ENCODE results near the gene SMIM27.
"Not testable (repeated sequence)": the region's sequence is repeated elsewhere in the genome, so short reads cannot be mapped to it uniquely, and the experiment has no call there.

Gene SMIM27

DNA sequence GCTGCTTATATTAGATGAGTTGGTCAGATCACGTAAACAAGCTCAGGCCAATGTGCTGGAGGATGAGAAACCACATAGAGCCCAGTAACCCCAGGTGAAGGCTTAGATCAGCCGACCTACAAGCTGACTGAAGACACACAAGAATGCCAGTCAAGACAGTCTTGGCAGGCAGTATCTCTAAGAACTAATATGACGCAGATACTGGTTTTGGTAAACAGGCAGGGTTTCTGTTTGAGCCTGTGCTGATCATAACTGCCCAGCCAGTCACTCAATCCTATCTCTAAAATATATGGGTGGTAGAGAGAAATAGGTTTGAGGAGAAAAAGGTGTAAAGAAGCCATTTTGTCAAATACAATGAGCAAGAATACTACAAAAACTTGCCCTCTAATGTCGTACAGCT lies 18.3 kb upstream of the SMIM27 start:
- no peak for DNase-seq (ENCODE audit: low read depth in 1 of 2, low spot score in 1 of 2)
- in situ Hi-C loops (cut with HindIII; ENCODE audit: low pct_unique_long_range_greater_than_20kb, low sequenced_read_pairs), result no loop called here
- TF ChIP-seq JUND (IDR thresholded peaks at IDR 0.05; ENCODE audit: low read depth), result no peak

DNA sequence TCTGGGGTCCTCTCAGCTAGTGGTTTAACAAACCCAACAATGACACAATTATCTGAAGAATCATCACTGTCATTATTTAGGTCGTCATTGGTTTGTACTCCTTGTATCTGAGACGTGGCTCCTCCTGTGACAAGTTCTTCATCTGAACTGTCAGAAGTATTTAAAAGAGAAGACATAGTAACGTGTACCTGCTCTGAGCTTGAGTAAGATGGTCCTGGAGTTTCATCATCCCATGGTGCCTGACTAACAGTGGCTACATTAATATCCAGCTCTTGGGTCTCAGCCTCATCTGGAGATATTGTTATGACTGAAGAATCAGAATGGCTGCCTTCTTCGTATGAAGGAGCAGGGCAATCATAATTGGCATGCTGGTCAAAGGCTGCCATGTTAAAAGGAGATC lies 9.1 kb upstream of the SMIM27 start:
- no peak for TF ChIP-seq JUND (IDR thresholded peaks at IDR 0.05; ENCODE audit: low read depth)
- DNase-seq (ENCODE audit: low read depth in 1 of 2, low spot score in 1 of 2), result no peak
- in situ Hi-C loops (cut with HindIII; ENCODE audit: low pct_unique_long_range_greater_than_20kb, low sequenced_read_pairs), result no loop called here

DNA sequence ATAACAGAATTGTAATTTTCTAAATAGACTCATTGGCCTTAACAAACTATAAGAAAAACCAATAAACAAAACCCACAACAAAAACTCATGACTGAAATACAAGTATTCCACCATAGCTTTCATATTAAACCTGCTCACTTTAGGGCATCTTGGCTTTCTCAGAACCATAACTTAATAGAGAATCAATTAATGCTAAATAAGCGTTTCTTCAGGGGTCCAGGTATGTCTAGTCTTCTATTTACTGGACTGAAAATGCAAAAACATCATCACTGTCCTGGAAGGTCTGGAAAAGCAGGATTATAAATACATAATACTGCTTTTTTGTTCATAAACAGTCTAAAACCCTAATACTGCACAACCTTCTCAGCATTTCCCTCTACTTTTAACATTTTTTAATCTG lies 6.2 kb upstream of the SMIM27 start:
- in situ Hi-C loops (cut with HindIII; ENCODE audit: low pct_unique_long_range_greater_than_20kb, low sequenced_read_pairs), result no loop called here
- no peak for TF ChIP-seq JUND (IDR thresholded peaks at IDR 0.05; ENCODE audit: low read depth)
- DNase-seq (ENCODE audit: low read depth in 1 of 2, low spot score in 1 of 2), result no peak

DNA sequence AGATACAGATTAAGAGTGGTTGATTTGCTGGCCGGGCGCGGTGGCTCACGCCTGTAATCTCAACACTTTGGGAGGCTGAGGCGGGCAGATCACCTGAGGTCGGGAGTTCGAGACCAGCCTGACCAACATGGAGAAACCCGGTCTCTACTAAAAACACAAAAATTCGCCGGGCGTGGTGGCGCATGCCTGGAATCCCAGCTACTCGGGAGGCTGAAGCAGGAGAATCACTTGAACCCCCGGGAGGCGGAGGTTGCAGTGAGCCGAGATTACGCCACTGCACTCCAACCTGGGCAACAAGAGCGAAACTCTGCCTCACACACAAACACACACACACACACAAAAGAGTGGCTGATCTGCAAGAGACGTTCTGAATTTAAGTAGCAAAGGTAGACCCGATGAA lies 3.9 kb upstream of the SMIM27 start:
- DNase-seq (ENCODE audit: low read depth in 1 of 2, low spot score in 1 of 2), result not testable (repeated sequence)

GRCh38 chr9:32550150-32550561 lies 2.0 kb upstream of the SMIM27 start:
- in situ Hi-C loops (cut with HindIII; ENCODE audit: low pct_unique_long_range_greater_than_20kb, low sequenced_read_pairs), result no loop called here
- peak in 1 of 2 experiments; percentile 1 for DNase-seq (ENCODE audit: low read depth in 1 of 2, low spot score in 1 of 2)
- TF ChIP-seq JUND (IDR thresholded peaks at IDR 0.05; ENCODE audit: low read depth), result no peak

More for the DNA sequence above, 3.9 kb upstream of the SMIM27 start:
- in situ Hi-C loops (cut with HindIII; ENCODE audit: low pct_unique_long_range_greater_than_20kb, low sequenced_read_pairs), result not testable (repeated sequence)

- TF ChIP-seq JUND (IDR thresholded peaks at IDR 0.05; ENCODE audit: low read depth), result no peak
- DNase-seq (ENCODE audit: low read depth in 1 of 2, low spot score in 1 of 2), result peak; percentile 87 to 90
- in situ Hi-C loops (cut with HindIII; ENCODE audit: low pct_unique_long_range_greater_than_20kb, low sequenced_read_pairs), result no loop called here
Observed at GRCh38 chr9:32550562-32551275, 1.4 kb upstream of the SMIM27 start.

- peak in 1 of 2 experiments; percentile 30 for DNase-seq (ENCODE audit: low read depth in 1 of 2, low spot score in 1 of 2)
- in situ Hi-C loops (cut with HindIII; ENCODE audit: low pct_unique_long_range_greater_than_20kb, low sequenced_read_pairs), result no loop called here
- TF ChIP-seq JUND (IDR thresholded peaks at IDR 0.05; ENCODE audit: low read depth), result no peak
Observed at GRCh38 chr9:32551276-32552051, 663 bp upstream of the SMIM27 start.

DNA sequence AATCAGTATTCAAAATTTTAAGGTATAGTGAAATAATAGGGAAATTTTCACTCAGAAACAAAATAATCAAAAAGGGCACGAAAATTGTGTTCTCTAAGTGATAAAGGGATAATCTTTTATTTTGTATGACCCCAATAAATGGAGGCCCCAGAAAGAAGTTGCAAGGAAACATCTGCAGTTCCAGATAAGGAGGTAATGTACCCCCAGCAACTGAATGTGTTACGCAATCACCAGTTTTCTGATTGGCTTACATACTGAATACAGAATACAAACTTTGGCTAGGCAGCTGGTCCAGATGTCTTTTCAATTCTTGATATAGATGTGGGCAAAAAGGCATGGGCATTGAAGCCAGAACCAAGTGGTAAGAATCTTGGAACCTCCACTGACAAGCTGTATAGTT lies 2.0 kb downstream of the SMIM27 start:
- no peak for TF ChIP-seq JUND (IDR thresholded peaks at IDR 0.05; ENCODE audit: low read depth)
- no peak for DNase-seq (ENCODE audit: low read depth in 1 of 2, low spot score in 1 of 2)
- in situ Hi-C loops (cut with HindIII; ENCODE audit: low pct_unique_long_range_greater_than_20kb, low sequenced_read_pairs), result no loop called here

DNA sequence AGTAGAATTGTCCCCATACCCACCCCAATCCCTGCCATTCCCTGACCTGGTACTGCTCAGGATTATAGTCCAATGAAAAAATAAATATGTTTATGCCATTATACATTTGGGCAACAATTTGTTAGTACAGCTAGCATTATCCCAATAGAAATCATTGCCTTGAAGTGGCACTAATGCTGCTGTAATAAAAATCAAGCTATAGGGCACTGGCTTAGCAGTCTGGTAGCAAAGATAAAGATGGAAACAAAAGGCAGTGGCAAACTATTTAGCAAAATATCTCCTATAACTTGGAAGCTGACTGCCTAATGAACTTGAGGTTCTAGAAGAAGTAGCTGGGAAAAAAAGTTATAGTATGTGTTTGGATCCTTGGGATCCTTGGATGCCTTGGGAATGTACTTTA lies 2.5 kb downstream of the SMIM27 start:
- in situ Hi-C loops (cut with HindIII; ENCODE audit: low pct_unique_long_range_greater_than_20kb, low sequenced_read_pairs), result no loop called here
- no peak for DNase-seq (ENCODE audit: low read depth in 1 of 2, low spot score in 1 of 2)
- TF ChIP-seq JUND (IDR thresholded peaks at IDR 0.05; ENCODE audit: low read depth), result no peak

- TF ChIP-seq JUND (IDR thresholded peaks at IDR 0.05; ENCODE audit: low read depth), result no peak
- in situ Hi-C loops (cut with HindIII; ENCODE audit: low pct_unique_long_range_greater_than_20kb, low sequenced_read_pairs), result no loop called here
- no peak for DNase-seq (ENCODE audit: low read depth in 1 of 2, low spot score in 1 of 2)
Observed at GRCh38 chr9:32558408-32558934, 6.3 kb downstream of the SMIM27 start.

- in situ Hi-C loops (cut with HindIII; ENCODE audit: low pct_unique_long_range_greater_than_20kb, low sequenced_read_pairs), result no loop called here
- DNase-seq (ENCODE audit: low read depth in 1 of 2, low spot score in 1 of 2), result no peak
Observed at GRCh38 chr9:32565967-32566366, 13.8 kb downstream of the SMIM27 start.

GRCh38 chr9:32566770-32567169 lies 14.6 kb downstream of the SMIM27 start:
- no peak for TF ChIP-seq JUND (IDR thresholded peaks at IDR 0.05; ENCODE audit: low read depth)
- no peak for DNase-seq (ENCODE audit: low read depth in 1 of 2, low spot score in 1 of 2)
- in situ Hi-C loops (cut with HindIII; ENCODE audit: low pct_unique_long_range_greater_than_20kb, low sequenced_read_pairs), result no loop called here

More at GRCh38 chr9:32565967-32566366, 13.8 kb downstream of the SMIM27 start:
- TF ChIP-seq JUND (IDR thresholded peaks at IDR 0.05; ENCODE audit: low read depth), result no peak

GRCh38 chr9:32570262-32570661 lies 18.1 kb downstream of the SMIM27 start:
- no peak for DNase-seq (ENCODE audit: low read depth in 1 of 2, low spot score in 1 of 2)
- in situ Hi-C loops (cut with HindIII; ENCODE audit: low pct_unique_long_range_greater_than_20kb, low sequenced_read_pairs), result no loop called here
- no peak for TF ChIP-seq JUND (IDR thresholded peaks at IDR 0.05; ENCODE audit: low read depth)

Measured in T47D (cell line).